ENCODE results near the gene C1QTNF8.

DNA sequence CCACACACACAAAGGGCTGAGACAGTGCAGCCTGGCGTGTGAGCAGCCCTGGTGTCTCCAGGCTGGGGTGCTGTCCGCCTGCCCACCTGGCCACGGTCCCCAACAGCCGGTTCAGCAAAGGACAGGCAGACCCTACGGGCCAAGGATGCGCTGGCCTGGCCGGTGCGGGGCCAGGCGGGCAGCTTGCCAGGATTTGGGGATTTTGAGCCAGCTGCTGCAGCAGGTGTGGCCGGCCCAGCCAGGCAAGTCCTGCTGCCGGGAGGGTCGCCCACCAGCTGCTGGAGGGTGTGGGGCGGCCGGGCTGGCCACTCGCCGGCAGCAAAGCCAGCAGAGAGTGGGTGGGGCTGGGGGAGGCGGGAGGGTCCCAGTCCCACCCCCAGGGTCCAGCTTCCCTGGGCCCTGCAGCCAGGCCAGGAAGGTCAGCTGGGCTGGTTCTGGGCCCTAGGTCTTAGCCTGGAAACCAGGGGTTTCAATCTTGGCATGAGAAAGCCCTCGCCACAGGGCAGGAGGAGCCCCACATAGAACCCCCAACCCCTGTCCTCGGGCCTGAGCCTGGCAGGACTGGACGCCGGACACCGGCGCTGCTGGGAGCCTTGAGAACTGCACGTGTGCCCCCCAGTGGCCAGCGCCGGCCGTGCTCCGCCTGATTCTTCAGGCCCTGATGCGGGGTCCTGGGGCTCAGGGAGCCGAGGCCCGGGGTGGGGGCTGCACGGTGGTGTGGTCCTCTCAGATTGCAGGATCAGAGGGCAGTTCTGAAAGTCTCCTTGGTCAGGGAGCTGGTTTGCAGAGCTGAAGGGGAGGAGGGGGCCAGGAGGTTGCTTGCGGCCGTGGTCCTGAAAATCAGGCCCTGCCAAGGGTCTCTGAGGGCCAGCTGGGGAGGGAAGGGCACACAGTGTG is 41.1 kb downstream of the C1QTNF8 start:
- TF ChIP-seq ZSCAN16 (tag by site-specific recombination; IDR thresholded peaks at IDR 0.05): no peak
- no peak for TF ChIP-seq ZNF274 (IDR thresholded peaks at IDR 0.05; ENCODE audit: low read length)
- no peak for TF ChIP-seq ZNF274 (tag by site-specific recombination; IDR thresholded peaks at IDR 0.05; ENCODE audit: borderline replicate concordance)
